ENCODE results near the gene GJC1.
"Not testable (repeated sequence)": the region's sequence is repeated elsewhere in the genome, so short reads cannot be mapped to it uniquely, and the experiment has no call there.

The GJC1 gene

GRCh38 chr17:44842748-44843147 lies 12.7 kb upstream of the GJC1 start:
- DNase-seq: no peak

- DNase-seq: no peak
Measured at GRCh38 chr17:44840936-44841335, 10.8 kb upstream of the GJC1 start.

- no peak for DNase-seq
Measured at GRCh38 chr17:44840274-44840673, 10.2 kb upstream of the GJC1 start.

GRCh38 chr17:44837196-44837595 lies 7.1 kb upstream of the GJC1 start:
- DNase-seq: no peak

GRCh38 chr17:44832805-44833204 lies 2.7 kb upstream of the GJC1 start:
- DNase-seq: no peak

- no peak for DNase-seq
Measured at GRCh38 chr17:44831371-44831770, 1.3 kb upstream of the GJC1 start.

GRCh38 chr17:44830359-44831288 lies 537 bp upstream of the GJC1 start:
- DNase-seq: no peak

- no peak for DNase-seq
Measured at GRCh38 chr17:44828919-44829522, 1.1 kb downstream of the GJC1 start.

GRCh38 chr17:44827863-44828262 lies 2.2 kb downstream of the GJC1 start:
- no peak for DNase-seq

GRCh38 chr17:44826123-44826790 lies 3.8 kb downstream of the GJC1 start:
- DNase-seq: no peak

GRCh38 chr17:44825236-44825635 lies 4.9 kb downstream of the GJC1 start:
- not testable (repeated sequence) for DNase-seq

GRCh38 chr17:44820631-44821212 lies 9.4 kb downstream of the GJC1 start:
- DNase-seq: no peak

- not testable (repeated sequence) for DNase-seq
Measured at GRCh38 chr17:44818508-44818907, 11.6 kb downstream of the GJC1 start.

- DNase-seq: no peak
Measured at GRCh38 chr17:44812263-44812662, 17.8 kb downstream of the GJC1 start.

GRCh38 chr17:44808656-44809388 lies 21.3 kb downstream of the GJC1 start:
- DNase-seq: not testable (repeated sequence)

- DNase-seq: no peak
Measured at GRCh38 chr17:44808156-44808555, 21.9 kb downstream of the GJC1 start.

GRCh38 chr17:44807817-44808155 lies 22.3 kb downstream of the GJC1 start:
- DNase-seq: no peak

GRCh38 chr17:44807093-44807816 lies 22.8 kb downstream of the GJC1 start:
- no peak for DNase-seq

- no peak for DNase-seq
Measured at GRCh38 chr17:44804302-44805089, 25.6 kb downstream of the GJC1 start.

GRCh38 chr17:44801880-44802279 lies 28.2 kb downstream of the GJC1 start:
- DNase-seq: no peak

- DNase-seq: no peak
Measured at GRCh38 chr17:44798356-44798755, 31.7 kb downstream of the GJC1 start.
